ENCODE results near the gene AMIGO1. TPM values are rescaled to one million over a fixed set of nuclear protein-coding genes. Genes with fewer than 3 reads are reported as not detected.

The AMIGO1 gene
- total and polyA plus RNA-seq, 10 of the 15 experiments (the other 5 are each of a cell fraction or from before 2014, with no cell fraction given) = 0.02 to 0.28 (median 0.08) TPM; not detected in 1

GRCh38 chr1:109535971-109536491, 26.5 kb upstream of the AMIGO1 start:
- no peaks in the 10 kb centered on the region for H3K9me3 ChIP-seq (replicated peaks; ENCODE audit: control insufficient read depth, insufficient read depth, low read length)
- DNase-seq (ENCODE audit: low read depth, low spot score) = no peak
- no peak for FAIRE-seq
- BruUV-seq (replicated peaks) = no TSS peak
- TF ChIP-seq ZBTB11 (CRISPR knock-in tag; IDR thresholded peaks at IDR 0.05) (no peak), SREBF1 (IDR thresholded peaks at IDR 0.05; ENCODE audit: low read length) (no peak), E4F1 (IDR thresholded peaks at IDR 0.05; ENCODE audit: borderline replicate concordance, partially characterized antibody) (no peak)
- no peaks in the 10 kb centered on the region for H3K79me2 ChIP-seq (ENCODE audit: control insufficient read depth, insufficient read depth, low read length)
- H3K36me3 ChIP-seq (ENCODE audit: control insufficient read depth in 2 of 2, insufficient read depth in 2 of 2, low read length in 1 of 2) = no peaks in the 10 kb centered on the region
- no peaks in the 10 kb centered on the region for H3K27me3 ChIP-seq (replicated peaks in 1 of 2; ENCODE audit: control insufficient read depth in 2 of 2, insufficient read depth in 2 of 2, low read length in 1 of 2)
- H4K20me1 ChIP-seq (ENCODE audit: control insufficient read depth, insufficient read depth) = no peaks in the 10 kb centered on the region
- no peak overlapping the region for H3K27ac ChIP-seq (ENCODE audit: control insufficient read depth, insufficient read depth)
- RAD21 ChIA-PET (ENCODE audit: unreplicated experiment) = interaction anchor here (1.6 to 10.3 kb wide), 4 partner anchors 10 to 238 kb away, joined by 4 to 422 read pairs (median 6); partner anchors contain the start of gene CYB561D1
- in situ Hi-C loops (cut with MboI) = no loop called here
- intact Hi-C loops (cut with micrococcal nuclease; ENCODE audit: unreplicated experiment) = no loop called here
- peaks cover 6% of the 10 kb centered on the region for H3K4me1 ChIP-seq (ENCODE audit: control insufficient read depth, insufficient read depth, low read length)
- no peak overlapping the region for H3K4me3 ChIP-seq
- no peak overlapping the region for H2AFZ ChIP-seq (ENCODE audit: control insufficient read depth, low read depth, low read length)
- H3K9ac ChIP-seq (ENCODE audit: control insufficient read depth, insufficient read depth, low read length) = no peak overlapping the region
- 55% methylated on average over 3 of the region's 5 CpGs for WGBS (ENCODE audit: insufficient coverage, insufficient replicate concordance, low lambda C conversion rate, missing lambda C conversion rate)
- SMC1A ChIA-PET (ENCODE audit: uncharacterized antibody, unreplicated experiment) = interaction anchor here (1.1 to 10.3 kb wide), 2 partner anchors 42 to 100 kb away, joined by 3 to 431 read pairs; partner anchors contain the start of gene CYB561D1
- ATAC-seq = no peak
- CTCF ChIA-PET = interaction anchor here (21.3 kb wide), 1 partner anchor 35 kb away, joined by 1280 read pairs; the partner anchor contains the start of genes AMIGO1 and CYB561D1
- no peak overlapping the region for H3K4me2 ChIP-seq (ENCODE audit: control insufficient read depth, insufficient read depth)
- POLR2A ChIA-PET = no interaction called here
